ENCODE measurements around the gene RAPH1. TPM values are rescaled to one million over a fixed set of nuclear protein-coding genes. Genes with fewer than 3 reads are reported as not detected.

RAPH1 gene
- total RNA-seq, 1 experiment from 2014 or later = 31.4 TPM

GRCh38 chr2:203490391-203490790, 44.7 kb downstream of the RAPH1 start:
- Histone ChIP-seq H3K4me1 (ENCODE audit: control insufficient read depth, insufficient read depth, low read length) (0 out of 2 replicates have a peak, but pooled peaks cover 3% of the 10 kb centered on the region), H3K4me3 (ENCODE audit: low read depth in 2 of 2, low read length in 2 of 2) (no peak overlapping the region), H3K36me3 (ENCODE audit: control insufficient read depth, insufficient read depth, low read length) (no peaks in the 10 kb centered on the region; the same call in 1 of the 2 replicates), H3K9me3 (ENCODE audit: control insufficient read depth, insufficient read depth, low read depth, low read length) (no peaks in the 10 kb centered on the region), H3K27me3 (ENCODE audit: control insufficient read depth, insufficient read depth, low read length) (no peaks in the 10 kb centered on the region), H3K27ac (ENCODE audit: low read length) (no peak overlapping the region)
- CTCF ChIA-PET = no interaction called here
- in situ Hi-C loops (cut with HindIII; ENCODE audit: low pct_unique_long_range_greater_than_20kb, low sequenced_read_pairs) = no loop called here
- ATAC-seq (no peak), DNase-seq (ENCODE audit: low read depth, low spot score) (no peak)
- POLR2A ChIA-PET = interaction anchor here (0.6 to 0.7 kb wide), 2 partner anchors 9 to 28 kb away, joined by 3 to 5 read pairs; no protein-coding TSS in a partner anchor
- TF ChIP-seq POLR2AphosphoS5 (IDR thresholded peaks at IDR 0.05; ENCODE audit: low read depth, low read length) (no peak), REST (IDR thresholded peaks at IDR 0.05; ENCODE audit: insufficient read depth in 1 of 2, low read depth in 2 of 2, low read length in 1 of 2) (no peak), CTCF (IDR thresholded peaks at IDR 0.05) (no peak), TCF7L2 (IDR thresholded peaks at IDR 0.05; ENCODE audit: low read depth, low read length) (no peak), SIN3A (IDR thresholded peaks at IDR 0.05; ENCODE audit: borderline replicate concordance, insufficient read depth, low read depth, low read length) (no peak)
- no TSS peak for BruUV-seq (replicated peaks)
- intact Hi-C loops (cut with micrococcal nuclease; ENCODE audit: unreplicated experiment) = no loop called here

- ChIA-PET POLR2A (interaction anchor here (0.7 kb wide), 1 partner anchor 371 kb away, joined by 3 read pairs; no protein-coding TSS in a partner anchor), CTCF (no interaction called here)
- intact Hi-C loops (cut with micrococcal nuclease; ENCODE audit: unreplicated experiment) (no loop called here), in situ Hi-C loops (cut with HindIII; ENCODE audit: low pct_unique_long_range_greater_than_20kb, low sequenced_read_pairs) (no loop called here)
- no peak overlapping the region for H3K27ac ChIP-seq (ENCODE audit: low read length)
- H3K4me1 ChIP-seq (ENCODE audit: control insufficient read depth, insufficient read depth, low read length) = 0 out of 2 replicates have a peak, but pooled peaks cover 3% of the 10 kb centered on the region
- no peak overlapping the region for H3K4me3 ChIP-seq (ENCODE audit: low read depth in 2 of 2, low read length in 2 of 2)
- H3K27me3 ChIP-seq (ENCODE audit: control insufficient read depth, insufficient read depth, low read length) = no peaks in the 10 kb centered on the region
- no peak for ATAC-seq
- no peaks in the 10 kb centered on the region; the same call in 1 of the 2 replicates for H3K36me3 ChIP-seq (ENCODE audit: control insufficient read depth, insufficient read depth, low read length)
- no peak for TF ChIP-seq CTCF (IDR thresholded peaks at IDR 0.05)
- TF ChIP-seq TCF7L2 (IDR thresholded peaks at IDR 0.05; ENCODE audit: low read depth, low read length) = no peak
- TF ChIP-seq POLR2AphosphoS5 (IDR thresholded peaks at IDR 0.05; ENCODE audit: low read depth, low read length) = no peak
- TF ChIP-seq SIN3A (IDR thresholded peaks at IDR 0.05; ENCODE audit: borderline replicate concordance, insufficient read depth, low read depth, low read length) = no peak
- TF ChIP-seq REST (IDR thresholded peaks at IDR 0.05; ENCODE audit: insufficient read depth in 1 of 2, low read depth in 2 of 2, low read length in 1 of 2) = no peak
- no peaks in the 10 kb centered on the region for H3K9me3 ChIP-seq (ENCODE audit: control insufficient read depth, insufficient read depth, low read depth, low read length)
- BruUV-seq (replicated peaks) = no TSS peak
- DNase-seq (ENCODE audit: low read depth, low spot score) = no peak
These were observed 45.6 kb downstream of the RAPH1 start for GRCh38 chr2:203489531-203489930.

Measured in Panc1 (cell line).